Esophagus muscularis mucosa (tissue), 4 donors: Measurements from ENCODE around the gene PRDM5. TPM values are rescaled to one million over a fixed set of nuclear protein-coding genes. Genes with fewer than 3 reads are reported as not detected.
"Not testable (repeated sequence)": the region's sequence is repeated elsewhere in the genome, so short reads cannot be mapped to it uniquely, and the experiment has no call there.

Experiments used
- DNase-seq: peaks from one replicate; pipeline ENCODE4 v3.0.0-alpha.2; 2017; ENCODE audit errors: extremely low spot score
- H3K27ac ChIP-seq, 4 donors: fragments of 200-600 bp; sonication (generic); replicated peaks in 1 of 4; 1 replicate in 3 of 4; 2 replicates in 1 of 4; pipeline ENCODE4 v1.5.1; 2016 to 2019; ENCODE audit warnings: mild to moderate bottlenecking in 1 of 4
- H3K27me3 ChIP-seq, 4 donors: fragments of 200-600 bp; sonication (generic); one replicate each; pipeline versions ENCODE4 v1.5.1 to v1.6.0; 2016 to 2019
- H3K36me3 ChIP-seq, 4 donors: fragments of 200-600 bp; sonication (generic); one replicate each; pipeline ENCODE4 v1.5.1; 2016 to 2019
- H3K4me1 ChIP-seq, 4 donors: fragments of 200-600 bp; sonication (generic); one replicate each; pipeline ENCODE4 v1.5.1; 2016 to 2019
- H3K4me3 ChIP-seq, 4 donors: fragments of 200-600 bp; sonication (generic); 1 replicate in 2 of 4; 2 replicates in 2 of 4; pipeline ENCODE4 v1.5.1; 2016 to 2019; ENCODE audit warnings: mild to moderate bottlenecking in 4 of 4, moderate library complexity in 1 of 4
- H3K9me3 ChIP-seq, 4 donors: fragments of 200-600 bp; sonication (generic); 1 replicate in 3 of 4; 2 replicates in 1 of 4; pipeline ENCODE4 v1.5.1; 2016 to 2019
- CTCF ChIP-seq, 3 experiments: fragments of 200-600 bp in 2 of 3; fragments of 450-650 bp in 1 of 3; sonication (generic) in 2 of 3; IDR thresholded peaks; one replicate each; pipeline ENCODE4 v1.5.1; 2017 to 2019; ENCODE audit warnings: antibody characterized with exemption in 3 of 3, mild to moderate bottlenecking in 2 of 3, moderate library complexity in 1 of 3
- EP300 ChIP-seq: sonication (generic); formaldehyde crosslinking; IDR thresholded peaks from one replicate; pipeline ENCODE4 v1.6.1; 2017; ENCODE audit warnings: antibody characterized with exemption
- POLR2A ChIP-seq: fragments of 450-650 bp; IDR thresholded peaks from one replicate; pipeline ENCODE4 v1.6.1; 2017; ENCODE audit warnings: antibody characterized with exemption, moderate library complexity, mild to moderate bottlenecking, low read depth
- POLR2AphosphoS5 ChIP-seq, 2 donors: sonication (generic); formaldehyde crosslinking; IDR thresholded peaks; one replicate each; pipeline ENCODE4 v1.6.1; 2017; ENCODE audit warnings: antibody characterized with exemption in 2 of 2
- WGBS: methylation state at CpG from one replicate; pipeline ENCODE4 v1.1.5; 2018; 5-methylcytosine and 5-hydroxymethylcytosine counted together
- intact Hi-C: fragments of 100-400 bp; cut with DNase I; formaldehyde crosslinking; loops from one replicate; pipeline ENCODE4 v1.15.1; 2023
- total RNA-seq, 4 donors: library from RNA; depleted of rRNA; stranded (reverse); fragments of >200 nt; gene quantifications; one replicate each; pipeline versions ENCODE4 v1.1.0 to v1.2.1, GENCODE V29; 2016

Gene PRDM5
- total RNA-seq, 4 donors from 2014 or later, result 10.8 to 17.0 (median 15.4) TPM

- TF ChIP-seq POLR2AphosphoS5 (IDR thresholded peaks at IDR 0.05), result no peak
- no peak for TF ChIP-seq CTCF (IDR thresholded peaks at IDR 0.05)
- no peak for TF ChIP-seq POLR2A
- TF ChIP-seq EP300, result no peak
- no peaks in the 10 kb centered on the region for H3K4me1 ChIP-seq
- no peaks in the 10 kb centered on the region for H3K27me3 ChIP-seq
- WGBS, result 88% methylated on average over 1 of the region's 1 CpG
- H3K9me3 ChIP-seq, result peaks cover 0 to 12% (median 8%) of the 10 kb centered on the region in 4 donors
- peaks cover 0 to 29% (median 10%) of the 10 kb centered on the region in 4 donors for H3K36me3 ChIP-seq
- intact Hi-C loops, result no loop called here
- no peak for DNase-seq
- no peak overlapping the region for H3K27ac ChIP-seq
- no peak overlapping the region for H3K4me3 ChIP-seq
Measured at GRCh38 chr4:120753854-120754253, 168.7 kb downstream of the PRDM5 start.

GRCh38 chr4:120750152-120750525, 172.4 kb downstream of the PRDM5 start:
- Histone ChIP-seq H3K27ac (no peak overlapping the region), H3K4me1 (no peaks in the 10 kb centered on the region), H3K36me3 (peaks cover 0 to 37% (median 10%) of the 10 kb centered on the region in 4 donors), H3K4me3 (no peak overlapping the region), H3K9me3 (peaks cover 0 to 12% (median 8%) of the 10 kb centered on the region in 4 donors), H3K27me3 (no peaks in the 10 kb centered on the region)
- WGBS, result 98% methylated on average over 3 of the region's 5 CpGs
- DNase-seq, result no peak
- TF ChIP-seq POLR2AphosphoS5 (IDR thresholded peaks at IDR 0.05), result no peak
- TF ChIP-seq EP300, result no peak
- TF ChIP-seq CTCF (IDR thresholded peaks at IDR 0.05), result no peak
- no peak for TF ChIP-seq POLR2A
- intact Hi-C loops, result no loop called here

- peaks cover 0 to 37% (median 10%) of the 10 kb centered on the region in 4 donors for H3K36me3 ChIP-seq
- TF ChIP-seq CTCF (IDR thresholded peaks at IDR 0.05) (no peak), POLR2A (no peak), POLR2AphosphoS5 (IDR thresholded peaks at IDR 0.05) (no peak), EP300 (no peak)
- 87% methylated on average over 5 of the region's 6 CpGs for WGBS
- H3K27me3 ChIP-seq, result no peaks in the 10 kb centered on the region
- no peak overlapping the region for H3K4me3 ChIP-seq
- intact Hi-C loops, result no loop called here
- DNase-seq, result no peak
- H3K27ac ChIP-seq, result no peak overlapping the region
- H3K9me3 ChIP-seq, result peaks cover 0 to 12% (median 8%) of the 10 kb centered on the region in 4 donors
- no peaks in the 10 kb centered on the region for H3K4me1 ChIP-seq
Measured at GRCh38 chr4:120749445-120750151, 172.9 kb downstream of the PRDM5 start.

GRCh38 chr4:120741636-120742035, 180.9 kb downstream of the PRDM5 start:
- H3K4me1 ChIP-seq, intact Hi-C loops, H3K9me3 ChIP-seq, H3K27ac ChIP-seq, H3K36me3 ChIP-seq, DNase-seq, H3K4me3 ChIP-seq, H3K27me3 ChIP-seq: not testable (repeated sequence)
- WGBS, result 93% methylated on average over 8 of the region's 9 CpGs

- no peak overlapping the region for H3K4me3 ChIP-seq
- DNase-seq, result no peak
- no peaks in the 10 kb centered on the region for H3K27me3 ChIP-seq
- intact Hi-C loops, result no loop called here
- peaks cover 0 to 12% (median 0%) of the 10 kb centered on the region in 4 donors for H3K36me3 ChIP-seq
- no peak overlapping the region for H3K27ac ChIP-seq
- 93% methylated on average over 9 of the region's 9 CpGs for WGBS
- no peaks in the 10 kb centered on the region for H3K9me3 ChIP-seq
- no peaks in the 10 kb centered on the region for H3K4me1 ChIP-seq
- no peak for TF ChIP-seq POLR2A
- TF ChIP-seq CTCF (IDR thresholded peaks at IDR 0.05), result no peak
- no peak for TF ChIP-seq EP300
- no peak for TF ChIP-seq POLR2AphosphoS5 (IDR thresholded peaks at IDR 0.05)
Measured at GRCh38 chr4:120736312-120736711, 186.2 kb downstream of the PRDM5 start.
